WERI-Rb-1 (cell line): ENCODE data around the gene YAP1.

Experiments
- DNase-seq: peaks from one replicate; pipeline ENCODE4 v3.0.0-alpha.2; 2020
- H3K27ac ChIP-seq: fragments of 250-450 bp; sonication (Bioruptor Pico); 2 replicates; pipeline ENCODE4 v1.5.1; 2020; ENCODE audit warnings: mild to moderate bottlenecking, moderate library complexity
- H3K27me3 ChIP-seq: fragments of 250-450 bp; sonication (Bioruptor Pico); 2 replicates; pipeline ENCODE4 v1.5.1; 2021; ENCODE audit warnings: mild to moderate bottlenecking, low read depth, moderate library complexity; ENCODE audit not compliant: insufficient read depth, severe bottlenecking
- H3K36me3 ChIP-seq: fragments of 250-450 bp; sonication (Bioruptor Pico); 2 replicates; pipeline ENCODE4 v1.5.1; 2020; ENCODE audit warnings: mild to moderate bottlenecking, moderate library complexity
- H3K4me3 ChIP-seq: 2 replicates; pipeline ENCODE4 v1.5.1; 2011; ENCODE audit warnings: low read depth, mild to moderate bottlenecking, control low read depth, low read length
- H3K9me3 ChIP-seq: fragments of 250-450 bp; sonication (Bioruptor Pico); 2 replicates; pipeline ENCODE4 v1.5.1; 2021; ENCODE audit warnings: mild to moderate bottlenecking, moderate library complexity; ENCODE audit not compliant: severe bottlenecking
- TF ChIP-seq, protein P1 (sequence below): IDR thresholded peaks from 2 replicates; pipeline ENCODE4 v1.5.1; 2011; ENCODE audit warnings: low read depth, mild to moderate bottlenecking, control low read depth, inconsistent platforms, low read length

The YAP1 gene

DNA sequence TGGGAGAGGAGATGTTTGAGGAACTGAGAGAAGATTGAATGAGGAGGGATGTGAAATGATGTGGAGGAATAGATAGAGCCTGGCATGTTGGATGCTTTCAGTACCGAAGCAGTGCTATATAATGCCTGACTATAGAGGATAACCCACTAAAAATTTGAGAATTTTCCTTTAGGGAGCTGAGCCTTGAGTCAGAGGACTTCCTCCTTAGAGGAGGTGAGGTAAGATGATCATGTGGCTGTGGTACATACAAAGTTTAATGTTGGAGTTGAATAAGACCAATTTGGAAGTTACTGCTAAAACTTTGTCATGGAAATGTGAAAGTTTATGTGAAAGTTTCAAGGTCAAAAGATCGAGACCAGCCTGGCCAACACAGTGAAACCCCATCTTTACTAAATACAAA is 66.9 kb downstream of the YAP1 start:
- H3K27ac ChIP-seq, result no peak overlapping the region
- no peaks in the 10 kb centered on the region for H3K36me3 ChIP-seq
- TF ChIP-seq, protein P1, sequence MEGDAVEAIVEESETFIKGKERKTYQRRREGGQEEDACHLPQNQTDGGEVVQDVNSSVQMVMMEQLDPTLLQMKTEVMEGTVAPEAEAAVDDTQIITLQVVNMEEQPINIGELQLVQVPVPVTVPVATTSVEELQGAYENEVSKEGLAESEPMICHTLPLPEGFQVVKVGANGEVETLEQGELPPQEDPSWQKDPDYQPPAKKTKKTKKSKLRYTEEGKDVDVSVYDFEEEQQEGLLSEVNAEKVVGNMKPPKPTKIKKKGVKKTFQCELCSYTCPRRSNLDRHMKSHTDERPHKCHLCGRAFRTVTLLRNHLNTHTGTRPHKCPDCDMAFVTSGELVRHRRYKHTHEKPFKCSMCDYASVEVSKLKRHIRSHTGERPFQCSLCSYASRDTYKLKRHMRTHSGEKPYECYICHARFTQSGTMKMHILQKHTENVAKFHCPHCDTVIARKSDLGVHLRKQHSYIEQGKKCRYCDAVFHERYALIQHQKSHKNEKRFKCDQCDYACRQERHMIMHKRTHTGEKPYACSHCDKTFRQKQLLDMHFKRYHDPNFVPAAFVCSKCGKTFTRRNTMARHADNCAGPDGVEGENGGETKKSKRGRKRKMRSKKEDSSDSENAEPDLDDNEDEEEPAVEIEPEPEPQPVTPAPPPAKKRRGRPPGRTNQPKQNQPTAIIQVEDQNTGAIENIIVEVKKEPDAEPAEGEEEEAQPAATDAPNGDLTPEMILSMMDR, result no peak
- no peak overlapping the region for H3K4me3 ChIP-seq
- H3K27me3 ChIP-seq, result no peaks in the 10 kb centered on the region
- H3K9me3 ChIP-seq, result no peaks in the 10 kb centered on the region
- DNase-seq, result no peak

DNA sequence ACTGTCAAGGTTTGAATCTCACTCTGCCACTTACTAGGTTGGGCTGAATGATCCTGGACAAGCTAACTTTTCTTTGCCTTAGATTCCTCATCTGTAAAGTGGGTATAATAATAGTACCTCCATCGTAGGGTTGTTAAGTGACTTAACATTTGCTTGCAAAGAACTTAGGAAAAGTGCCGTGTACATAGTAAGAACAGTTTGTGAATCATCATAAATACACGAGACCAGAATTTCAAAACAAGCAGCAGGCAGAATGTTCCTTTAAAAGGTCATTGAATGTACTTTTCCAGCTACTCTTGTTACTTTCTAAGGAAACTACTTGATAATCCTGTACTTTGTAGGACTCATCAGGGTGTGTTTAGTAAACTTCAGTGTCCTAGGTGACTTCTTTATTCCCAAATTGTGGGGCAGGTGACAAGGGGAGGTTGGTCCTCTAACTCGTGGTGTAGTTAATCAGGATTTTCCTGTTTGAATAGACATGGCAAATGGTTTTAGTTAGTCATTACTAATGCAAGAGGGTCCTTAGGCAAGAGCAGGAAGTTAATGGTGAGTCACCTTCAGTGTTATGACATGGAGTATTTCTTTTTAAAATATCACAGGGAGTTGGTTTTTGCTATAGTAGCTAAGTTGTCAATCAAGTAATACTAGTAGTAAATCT is 67.9 kb downstream of the YAP1 start:
- no peaks in the 10 kb centered on the region for H3K27me3 ChIP-seq
- H3K36me3 ChIP-seq, result no peaks in the 10 kb centered on the region
- no peak overlapping the region for H3K4me3 ChIP-seq
- no peak overlapping the region for H3K27ac ChIP-seq
- no peak for DNase-seq
- TF ChIP-seq, protein P1, result no peak
- H3K9me3 ChIP-seq, result no peaks in the 10 kb centered on the region

DNA sequence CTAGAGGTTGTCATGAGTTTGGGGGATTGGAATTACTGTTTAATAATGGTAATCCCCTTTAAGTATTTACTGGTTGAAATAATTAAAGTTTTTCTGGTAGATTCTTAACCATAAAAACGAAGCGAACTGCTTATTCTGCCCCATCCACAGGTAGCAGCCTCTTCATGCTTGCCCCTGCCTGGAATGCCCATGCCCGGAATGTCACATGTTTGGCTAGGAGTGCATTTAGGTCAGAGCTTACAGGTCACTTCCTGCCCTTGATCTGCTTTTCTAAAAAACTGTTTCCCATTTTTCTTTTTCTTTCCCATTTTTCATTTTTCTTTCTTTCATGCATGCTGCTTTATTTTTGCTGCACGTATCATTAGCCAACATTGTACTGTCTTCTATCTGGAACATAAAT is 69.1 kb downstream of the YAP1 start:
- no peak for DNase-seq
- H3K9me3 ChIP-seq, result no peaks in the 10 kb centered on the region
- TF ChIP-seq, protein P1, result no peak
- H3K4me3 ChIP-seq, result no peak overlapping the region
- H3K27ac ChIP-seq, result no peak overlapping the region
- H3K36me3 ChIP-seq, result no peaks in the 10 kb centered on the region
- no peaks in the 10 kb centered on the region for H3K27me3 ChIP-seq

DNA sequence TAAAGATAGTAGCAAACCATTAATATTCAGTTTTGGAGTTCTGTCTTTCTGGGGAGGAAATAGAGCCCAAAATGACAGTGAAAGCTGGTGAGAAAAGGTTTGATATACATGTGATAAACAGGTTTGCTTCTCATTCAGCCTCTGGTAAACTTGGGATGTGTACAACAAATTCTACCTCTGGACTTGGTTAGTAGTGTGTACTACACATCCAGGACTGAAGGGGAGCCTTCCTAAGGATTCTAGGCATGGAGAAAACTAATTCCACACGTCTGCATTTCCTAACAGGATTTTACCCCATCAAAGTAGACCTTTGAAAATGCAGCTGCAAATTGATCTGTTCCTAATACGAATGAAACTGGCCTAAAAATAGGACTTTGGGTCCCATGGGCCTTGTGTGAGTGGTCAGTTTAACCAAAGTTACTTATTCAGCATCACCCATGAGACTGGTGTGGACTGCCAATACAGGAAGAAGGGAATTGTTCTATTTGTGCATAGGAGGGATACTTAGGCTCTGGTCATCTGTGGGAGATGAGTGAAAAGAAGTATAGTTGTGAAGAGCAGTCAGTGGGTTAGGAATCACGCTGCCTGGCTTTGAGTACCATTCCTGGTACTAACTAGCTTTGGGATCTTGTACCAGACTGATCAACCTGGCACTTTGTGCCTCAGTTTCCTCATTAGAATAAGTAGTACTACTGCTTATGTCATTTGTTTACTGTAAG is 74.2 kb downstream of the YAP1 start:
- DNase-seq, result no peak
- Histone ChIP-seq H3K9me3 (no peaks in the 10 kb centered on the region), H3K27me3 (no peaks in the 10 kb centered on the region), H3K27ac (no peak overlapping the region), H3K4me3 (no peak overlapping the region), H3K36me3 (no peaks in the 10 kb centered on the region)
- TF ChIP-seq, protein P1, result no peak

DNA sequence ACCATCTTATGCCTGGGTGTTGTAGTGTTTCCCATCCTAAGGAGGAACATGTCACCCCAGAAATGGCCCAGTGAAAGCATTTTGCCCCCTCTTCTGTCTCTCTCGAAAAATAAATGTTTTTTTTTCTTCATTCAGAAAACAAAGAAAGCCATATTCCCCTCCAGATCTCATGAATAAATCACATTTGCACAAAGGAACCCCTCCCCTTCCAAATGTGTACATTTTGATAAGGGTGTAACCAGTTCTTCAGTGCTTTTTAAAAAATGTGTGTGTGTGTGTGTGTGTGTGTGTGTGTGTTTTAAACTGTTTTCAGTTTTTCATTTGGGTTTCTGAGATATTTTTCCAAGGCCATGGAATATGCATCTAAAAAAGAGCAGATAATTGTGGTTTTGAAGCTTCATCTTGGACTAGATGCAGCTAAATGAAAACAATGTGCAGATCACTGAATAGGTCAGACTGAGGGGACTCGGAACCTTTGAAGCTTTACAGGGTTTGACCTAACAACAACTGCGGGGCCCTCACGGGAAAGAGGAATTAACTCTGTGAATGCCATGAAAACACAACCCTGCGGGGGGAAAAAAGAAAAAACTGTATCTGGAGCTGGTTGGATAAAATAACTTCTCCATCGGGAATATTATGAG is 76.4 kb downstream of the YAP1 start:
- H3K9me3 ChIP-seq, result no peaks in the 10 kb centered on the region
- H3K36me3 ChIP-seq, result no peaks in the 10 kb centered on the region
- DNase-seq, result no peak
- H3K4me3 ChIP-seq, result no peak overlapping the region
- H3K27me3 ChIP-seq, result no peaks in the 10 kb centered on the region
- H3K27ac ChIP-seq, result no peak overlapping the region
- TF ChIP-seq, protein P1, result no peak
